ENCODE data around the gene OR56A5. TPM values are rescaled to one million over a fixed set of nuclear protein-coding genes. Genes with fewer than 3 reads are reported as not detected.
A peak's percentile ranks its signal among the peaks of the same experiment; 100 is the strongest.

Gene OR56A5
- total RNA-seq, 1 donor from 2014 or later: not detected

DNA sequence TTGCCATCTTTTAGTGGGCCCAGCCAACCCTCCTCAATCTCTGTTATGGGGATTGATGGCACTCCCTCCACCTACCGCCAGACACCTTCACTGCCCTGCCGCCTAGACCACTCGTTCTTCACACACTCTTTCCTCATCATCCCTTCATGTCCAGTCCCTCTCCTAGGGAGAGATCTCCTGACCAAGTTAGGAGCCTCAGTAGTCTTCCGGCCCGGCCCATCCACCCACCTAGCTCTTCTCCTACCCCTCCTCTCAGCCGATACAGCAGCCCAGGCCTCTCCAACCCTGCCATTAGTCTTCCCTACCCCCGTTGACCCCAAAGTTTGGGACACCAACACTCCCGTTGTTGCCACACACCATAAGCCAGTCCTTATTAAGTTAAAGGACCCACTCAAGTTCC, 37.2 kb downstream of the OR56A5 start:
- DNase-seq (ENCODE audit: low read depth) (no peak), FAIRE-seq (peak; percentile 32)
- Histone ChIP-seq H3K36me3 (ENCODE audit: control insufficient read depth, insufficient read depth, low read length) (no peaks in the 10 kb centered on the region), H3K4me3 (ENCODE audit: low read depth, low read length) (no peak overlapping the region), H3K27me3 (ENCODE audit: control insufficient read depth, insufficient read depth, low read length) (no peaks in the 10 kb centered on the region)
- TF ChIP-seq, protein P1, sequence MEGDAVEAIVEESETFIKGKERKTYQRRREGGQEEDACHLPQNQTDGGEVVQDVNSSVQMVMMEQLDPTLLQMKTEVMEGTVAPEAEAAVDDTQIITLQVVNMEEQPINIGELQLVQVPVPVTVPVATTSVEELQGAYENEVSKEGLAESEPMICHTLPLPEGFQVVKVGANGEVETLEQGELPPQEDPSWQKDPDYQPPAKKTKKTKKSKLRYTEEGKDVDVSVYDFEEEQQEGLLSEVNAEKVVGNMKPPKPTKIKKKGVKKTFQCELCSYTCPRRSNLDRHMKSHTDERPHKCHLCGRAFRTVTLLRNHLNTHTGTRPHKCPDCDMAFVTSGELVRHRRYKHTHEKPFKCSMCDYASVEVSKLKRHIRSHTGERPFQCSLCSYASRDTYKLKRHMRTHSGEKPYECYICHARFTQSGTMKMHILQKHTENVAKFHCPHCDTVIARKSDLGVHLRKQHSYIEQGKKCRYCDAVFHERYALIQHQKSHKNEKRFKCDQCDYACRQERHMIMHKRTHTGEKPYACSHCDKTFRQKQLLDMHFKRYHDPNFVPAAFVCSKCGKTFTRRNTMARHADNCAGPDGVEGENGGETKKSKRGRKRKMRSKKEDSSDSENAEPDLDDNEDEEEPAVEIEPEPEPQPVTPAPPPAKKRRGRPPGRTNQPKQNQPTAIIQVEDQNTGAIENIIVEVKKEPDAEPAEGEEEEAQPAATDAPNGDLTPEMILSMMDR (IDR thresholded peaks at IDR 0.05; ENCODE audit: insufficient read depth, low read length, severe bottlenecking): no peak

DNA sequence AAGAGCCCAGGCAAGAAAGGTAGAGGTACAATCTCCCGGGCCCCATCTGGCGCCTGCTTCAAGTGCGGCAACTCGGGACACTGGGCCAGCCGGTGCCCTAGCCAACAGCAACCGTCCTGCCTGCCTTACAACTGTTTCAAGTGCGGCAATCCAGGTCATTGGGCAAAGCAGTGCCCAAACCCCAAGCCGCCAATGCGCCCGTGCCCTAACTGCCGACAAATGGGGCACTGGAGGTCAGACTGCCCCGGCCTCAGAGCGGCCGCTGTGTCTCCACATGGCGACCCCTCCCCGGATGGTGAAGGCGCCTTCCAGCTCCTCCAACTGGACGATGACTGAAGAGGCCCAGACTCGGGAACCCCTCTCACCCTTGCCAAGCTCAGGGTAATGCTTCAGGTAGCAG, 37.7 kb downstream of the OR56A5 start:
- no peak for FAIRE-seq
- TF ChIP-seq, protein P1 (IDR thresholded peaks at IDR 0.05; ENCODE audit: insufficient read depth, low read length, severe bottlenecking): no peak

DNA sequence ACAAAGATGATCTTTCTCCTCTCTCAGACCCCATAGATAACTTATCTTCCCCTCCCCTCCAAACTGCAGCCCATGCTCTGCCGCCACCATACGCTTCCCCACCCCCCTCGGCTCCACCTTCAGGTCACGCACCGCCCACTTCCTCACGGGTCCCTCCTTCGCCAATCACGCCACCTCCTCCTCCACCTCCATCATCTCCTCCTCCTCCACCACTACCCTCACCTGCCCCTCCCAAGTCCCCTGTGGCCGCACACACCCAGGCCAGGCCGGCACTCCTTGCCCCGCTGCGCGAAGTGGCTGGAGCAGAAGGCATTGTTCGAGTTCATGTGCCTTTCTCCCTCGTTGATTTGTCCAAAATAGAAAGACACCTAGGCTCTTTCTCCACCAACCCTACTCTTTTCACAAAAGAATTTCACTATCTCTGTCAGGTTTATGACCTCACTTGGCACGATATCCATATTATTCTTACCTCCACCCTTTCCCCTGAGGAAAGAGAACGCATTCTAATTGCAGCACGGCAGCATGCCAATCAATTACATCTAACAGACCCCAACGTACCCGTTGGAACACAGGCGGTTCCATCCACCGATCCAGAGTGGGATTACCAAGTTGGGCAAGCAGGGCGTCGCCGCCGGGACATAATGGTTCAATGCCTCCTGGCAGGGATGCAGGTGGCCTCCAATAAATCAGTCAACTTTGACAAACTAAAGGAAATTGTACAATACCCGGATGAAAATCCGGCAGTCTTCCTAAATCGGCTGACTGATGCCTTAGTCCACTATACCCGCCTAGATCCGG, 38.5 kb downstream of the OR56A5 start:
- TF ChIP-seq, protein P1 (IDR thresholded peaks at IDR 0.05; ENCODE audit: insufficient read depth, low read length, severe bottlenecking): no peak
- FAIRE-seq (no peak), DNase-seq (ENCODE audit: low read depth) (no peak)

More for the DNA sequence above, 37.7 kb downstream of the OR56A5 start:
- Histone ChIP-seq H3K36me3 (ENCODE audit: control insufficient read depth, insufficient read depth, low read length) (no peaks in the 10 kb centered on the region), H3K4me3 (ENCODE audit: low read depth, low read length) (no peak overlapping the region), H3K27me3 (ENCODE audit: control insufficient read depth, insufficient read depth, low read length) (no peaks in the 10 kb centered on the region)
- no peak for DNase-seq (ENCODE audit: low read depth)

DNA sequence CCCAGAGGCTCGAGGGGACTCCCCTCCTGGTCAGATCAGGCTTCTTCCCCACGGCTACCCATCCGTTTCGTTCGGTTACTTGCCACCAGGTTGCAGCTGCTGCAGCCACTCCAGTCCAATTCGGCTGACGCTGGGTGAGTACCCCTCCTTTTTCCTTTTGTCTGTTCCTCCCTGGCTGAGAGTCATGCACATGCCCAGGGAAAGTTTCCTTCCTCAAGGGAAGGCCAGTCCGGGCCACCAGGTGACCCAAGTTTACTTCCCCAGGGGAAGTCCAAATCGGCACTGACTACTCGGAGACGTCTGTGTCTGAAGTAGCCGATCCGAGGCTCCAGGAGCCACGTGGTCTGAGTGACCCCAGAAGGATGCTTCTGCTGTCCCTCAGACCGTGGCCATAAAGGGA, 39.5 kb downstream of the OR56A5 start:
- Histone ChIP-seq H3K36me3 (ENCODE audit: control insufficient read depth, insufficient read depth, low read length) (no peaks in the 10 kb centered on the region), H3K27me3 (ENCODE audit: control insufficient read depth, insufficient read depth, low read length) (no peaks in the 10 kb centered on the region), H3K4me3 (ENCODE audit: low read depth, low read length) (no peak overlapping the region)
- DNase-seq (ENCODE audit: low read depth) (no peak), FAIRE-seq (peak; percentile 99)
- TF ChIP-seq, protein P1 (IDR thresholded peaks at IDR 0.05; ENCODE audit: insufficient read depth, low read length, severe bottlenecking): no peak

More for the DNA sequence above, 38.5 kb downstream of the OR56A5 start:
- H3K27me3 ChIP-seq (ENCODE audit: control insufficient read depth, insufficient read depth, low read length): no peaks in the 10 kb centered on the region
- no peaks in the 10 kb centered on the region for H3K36me3 ChIP-seq (ENCODE audit: control insufficient read depth, insufficient read depth, low read length)
- no peak overlapping the region for H3K4me3 ChIP-seq (ENCODE audit: low read depth, low read length)

DNA sequence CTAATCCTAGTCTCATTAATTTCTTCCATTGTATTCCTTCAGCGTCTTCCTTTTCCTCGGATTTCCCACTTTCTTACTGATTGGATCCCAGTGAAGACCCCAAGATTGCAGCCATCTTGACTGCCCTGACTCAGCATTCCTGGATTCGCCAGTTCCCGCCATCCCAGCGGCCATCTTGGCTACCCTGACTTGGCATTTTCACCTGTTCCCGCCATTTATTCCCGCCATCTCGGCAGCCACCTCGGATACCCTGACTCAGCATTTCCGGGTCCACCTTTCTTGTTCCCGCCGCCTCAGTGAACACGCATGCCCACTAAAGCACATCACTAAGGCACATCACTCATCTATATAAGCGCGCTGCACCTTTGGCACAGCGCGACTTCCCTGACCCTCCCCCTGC, 40.0 kb downstream of the OR56A5 start:
- no peaks in the 10 kb centered on the region for H3K27me3 ChIP-seq (ENCODE audit: control insufficient read depth, insufficient read depth, low read length)
- no peaks in the 10 kb centered on the region for H3K36me3 ChIP-seq (ENCODE audit: control insufficient read depth, insufficient read depth, low read length)
- FAIRE-seq (no peak), DNase-seq (ENCODE audit: low read depth) (no peak)
- TF ChIP-seq, protein P1 (IDR thresholded peaks at IDR 0.05; ENCODE audit: insufficient read depth, low read length, severe bottlenecking): no peak
- no peak overlapping the region for H3K4me3 ChIP-seq (ENCODE audit: low read depth, low read length)

All from bronchial epithelial cell (primary cell).